ENCODE results near the gene ATP5MG. TPM values are rescaled to one million over a fixed set of nuclear protein-coding genes. Genes with fewer than 3 reads are reported as not detected.

The ATP5MG gene
- total and polyA plus RNA-seq, 10 of the 15 experiments (the other 5 are each of a cell fraction or from before 2014, with no cell fraction given) = 211 to 2,276 (median 633) TPM

- TF ChIP-seq PRDM15 (CRISPR knock-in tag; IDR thresholded peaks at IDR 0.05) = no peak
- no peak for TF ChIP-seq HDAC2 (IDR thresholded peaks at IDR 0.05)
- TF ChIP-seq NFYA (IDR thresholded peaks at IDR 0.05; ENCODE audit: borderline replicate concordance, low read depth, low read length) = no peak
- no peak for TF ChIP-seq EGR1 (IDR thresholded peaks at IDR 0.05; ENCODE audit: borderline replicate concordance in 1 of 2, low read depth in 2 of 2, low read length in 2 of 2)
- TF ChIP-seq, protein P1, sequence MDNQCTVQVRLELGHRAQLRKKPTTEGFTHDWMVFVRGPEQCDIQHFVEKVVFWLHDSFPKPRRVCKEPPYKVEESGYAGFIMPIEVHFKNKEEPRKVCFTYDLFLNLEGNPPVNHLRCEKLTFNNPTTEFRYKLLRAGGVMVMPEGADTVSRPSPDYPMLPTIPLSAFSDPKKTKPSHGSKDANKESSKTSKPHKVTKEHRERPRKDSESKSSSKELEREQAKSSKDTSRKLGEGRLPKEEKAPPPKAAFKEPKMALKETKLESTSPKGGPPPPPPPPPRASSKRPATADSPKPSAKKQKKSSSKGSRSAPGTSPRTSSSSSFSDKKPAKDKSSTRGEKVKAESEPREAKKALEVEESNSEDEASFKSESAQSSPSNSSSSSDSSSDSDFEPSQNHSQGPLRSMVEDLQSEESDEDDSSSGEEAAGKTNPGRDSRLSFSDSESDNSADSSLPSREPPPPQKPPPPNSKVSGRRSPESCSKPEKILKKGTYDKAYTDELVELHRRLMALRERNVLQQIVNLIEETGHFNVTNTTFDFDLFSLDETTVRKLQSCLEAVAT (IDR thresholded peaks at IDR 0.05) = no peak
- TF ChIP-seq EP300 (IDR thresholded peaks at IDR 0.05; ENCODE audit: borderline replicate concordance in 1 of 2, control insufficient read depth in 1 of 2, low read depth in 2 of 2, low read length in 2 of 2) = no peak
Observed at GRCh38 chr11:118449316-118449918, 48.0 kb downstream of the ATP5MG start (continued).

Data from GM12878 (cell line).